HG03103 (cell line): ENCODE results near the gene NCAPG2.

ENCODE experiments used
- ATAC-seq: cut with Tn5 transposase; IDR thresholded peaks from one replicate; pipeline ENCODE4 v1.9.1; 2021; ENCODE audit warnings: low read depth; ENCODE audit not compliant: unreplicated experiment

The NCAPG2 gene

DNA sequence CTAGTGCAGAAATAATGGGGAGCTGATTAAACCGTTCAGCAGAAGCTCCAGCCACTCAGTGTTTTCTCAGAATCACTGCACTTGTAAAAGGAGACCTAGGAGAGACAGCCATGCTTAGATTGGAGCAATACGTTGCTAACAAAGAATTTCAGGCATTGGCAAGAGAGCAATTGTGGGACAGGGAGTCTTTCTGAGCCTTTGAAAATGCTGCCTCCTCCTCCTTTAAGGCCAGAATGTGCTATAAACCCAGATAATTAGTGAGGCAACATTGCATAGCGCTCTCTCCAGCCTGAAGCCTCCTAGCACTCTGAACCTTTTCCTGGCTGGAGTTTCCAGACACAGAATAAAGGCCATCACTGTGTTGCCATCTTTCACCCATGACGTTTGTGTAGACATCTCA lies 98.5 kb downstream of the NCAPG2 start:
- no peak for ATAC-seq

DNA sequence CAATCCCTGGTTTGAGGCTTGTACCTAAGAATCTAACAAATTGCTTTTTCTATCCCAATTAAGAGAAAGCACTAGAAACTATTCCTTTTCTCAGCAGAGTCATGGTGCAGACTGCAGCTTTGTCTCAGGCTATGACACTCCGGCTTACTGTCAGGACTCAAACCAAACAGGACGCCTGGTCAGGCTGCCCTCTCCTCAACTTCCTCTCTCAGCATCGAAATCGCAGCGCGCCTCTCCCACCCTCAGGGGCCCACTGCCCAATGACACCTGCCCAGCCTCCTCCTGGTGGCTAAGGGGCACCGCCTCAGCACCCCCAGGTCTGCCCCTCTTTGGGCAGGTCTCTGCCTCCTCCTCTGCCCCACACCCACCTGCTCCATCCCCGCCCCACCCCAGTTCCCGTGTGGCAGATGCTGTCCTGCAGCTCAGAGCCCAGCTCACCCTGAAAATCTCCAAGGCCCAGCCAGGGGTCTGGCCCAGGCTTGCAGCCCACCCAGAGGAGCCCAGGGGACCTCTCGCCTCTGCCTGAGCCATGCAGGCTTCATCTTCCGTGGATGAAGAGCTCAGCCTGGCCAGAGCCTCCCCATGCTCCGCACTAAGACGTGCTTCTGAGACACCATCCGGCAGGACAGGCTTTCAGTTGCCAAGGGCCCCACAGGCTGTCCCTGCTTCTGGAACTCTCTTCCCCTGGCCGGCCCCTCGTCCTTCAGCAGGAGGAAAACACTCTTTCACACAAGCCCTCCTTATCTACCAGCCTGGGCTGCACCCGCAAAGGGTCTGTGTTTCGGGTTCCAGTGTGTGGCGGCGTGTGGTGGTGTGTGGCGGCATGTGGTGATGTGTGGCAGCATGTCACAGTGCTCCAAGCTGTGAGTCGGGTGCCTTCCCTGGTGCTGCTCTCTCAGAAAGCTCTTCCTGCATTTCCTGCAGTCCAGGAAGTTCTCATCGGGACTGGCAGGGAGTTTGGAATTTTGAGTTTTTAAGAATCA lies 100.5 kb downstream of the NCAPG2 start:
- no peak for ATAC-seq

DNA sequence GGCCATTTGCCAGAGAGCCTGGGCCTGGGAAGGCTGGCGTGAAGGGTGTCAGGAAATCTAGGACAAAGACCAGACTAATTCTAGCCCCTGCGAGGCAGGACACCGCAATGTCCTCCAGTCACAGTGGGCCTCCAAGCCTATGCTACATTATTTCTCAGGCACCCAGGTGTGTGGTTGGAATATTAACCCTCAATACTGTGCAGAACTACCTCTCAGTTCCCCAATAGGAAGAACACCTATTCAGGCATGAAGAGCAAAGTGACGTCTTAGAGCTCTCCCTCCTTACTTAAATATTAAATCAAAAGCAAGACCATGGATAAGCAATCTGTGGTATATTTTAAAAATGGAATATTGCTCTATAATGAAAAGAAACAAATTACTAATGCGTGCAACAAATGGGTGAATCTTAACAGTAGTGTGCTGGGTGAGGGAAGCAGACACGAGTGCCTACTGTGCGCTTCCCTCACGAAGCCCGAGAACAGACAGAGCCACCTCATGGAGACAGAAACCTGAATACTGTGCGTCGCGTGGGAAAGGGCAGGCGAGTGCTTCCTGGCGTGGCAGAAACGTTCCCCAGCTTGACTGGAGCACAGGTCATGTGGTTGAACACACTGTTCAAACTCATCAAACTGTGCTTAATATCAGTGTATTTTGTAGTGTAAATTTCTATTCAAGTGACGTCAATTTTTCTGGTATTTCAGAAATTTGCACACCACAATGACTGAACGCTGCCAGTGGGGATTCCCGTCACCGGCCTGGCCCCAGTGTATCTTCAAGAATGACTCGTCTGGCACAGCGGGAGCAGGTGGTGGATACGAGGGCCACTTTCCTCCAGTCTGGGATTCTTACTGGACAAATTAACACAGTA lies 101.5 kb downstream of the NCAPG2 start:
- no peak for ATAC-seq

DNA sequence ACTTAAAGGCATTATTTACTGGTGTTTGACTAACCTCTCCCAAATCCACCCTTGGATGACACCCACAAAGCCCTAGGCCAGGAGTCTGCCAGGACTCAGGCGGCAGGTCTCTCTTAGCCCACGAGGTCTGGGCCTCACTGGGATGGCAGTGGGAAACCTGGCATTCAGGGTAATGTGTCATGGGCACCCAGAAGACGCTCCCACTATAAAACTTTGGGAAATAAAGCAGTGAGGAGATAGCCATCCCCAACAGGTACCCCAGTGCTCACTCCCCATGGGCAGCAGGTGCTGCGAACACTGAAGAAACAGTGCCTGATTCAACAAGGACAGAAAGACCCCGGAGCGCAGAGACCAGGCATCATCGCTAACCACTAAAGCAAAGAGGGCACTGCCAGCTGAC lies 102.6 kb downstream of the NCAPG2 start:
- ATAC-seq = no peak

DNA sequence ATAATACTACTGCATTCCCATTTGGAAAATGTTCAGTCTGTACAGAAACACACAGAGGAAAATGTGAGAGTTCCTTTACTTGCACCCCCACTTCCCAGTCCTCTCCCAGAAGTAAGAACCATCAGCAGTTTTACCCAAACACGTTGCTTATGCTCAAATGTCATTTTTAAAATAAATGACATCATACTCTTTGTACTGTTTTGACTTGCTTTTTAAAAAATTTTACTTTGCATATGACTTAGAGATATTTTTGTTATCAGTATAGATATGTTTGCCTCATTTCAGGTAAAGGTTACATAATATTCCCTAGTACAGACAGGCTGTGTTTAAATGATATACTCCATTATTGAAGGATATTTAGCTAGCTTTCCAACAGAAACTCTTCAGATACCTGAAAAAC lies 103.5 kb downstream of the NCAPG2 start:
- ATAC-seq = no peak

DNA sequence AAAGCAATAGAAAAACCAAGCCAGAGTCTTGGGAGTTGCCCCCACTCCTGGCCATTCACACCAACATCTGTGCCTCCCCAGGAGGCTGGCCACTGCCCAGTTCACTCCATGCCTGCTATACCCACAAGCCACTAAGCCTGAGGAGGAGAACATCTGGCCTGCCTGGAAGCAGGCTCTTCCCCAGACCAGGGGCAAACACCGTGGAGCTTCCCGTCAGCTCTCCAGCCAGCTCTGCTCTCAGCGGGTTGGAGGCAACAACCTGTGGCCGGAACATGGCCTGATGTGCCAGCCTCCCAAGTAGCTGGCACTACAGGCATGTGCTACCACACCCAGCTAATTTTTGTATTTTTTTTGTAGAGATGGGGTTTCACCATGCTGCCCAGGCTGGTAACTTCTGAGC lies 107.9 kb downstream of the NCAPG2 start:
- no peak for ATAC-seq

DNA sequence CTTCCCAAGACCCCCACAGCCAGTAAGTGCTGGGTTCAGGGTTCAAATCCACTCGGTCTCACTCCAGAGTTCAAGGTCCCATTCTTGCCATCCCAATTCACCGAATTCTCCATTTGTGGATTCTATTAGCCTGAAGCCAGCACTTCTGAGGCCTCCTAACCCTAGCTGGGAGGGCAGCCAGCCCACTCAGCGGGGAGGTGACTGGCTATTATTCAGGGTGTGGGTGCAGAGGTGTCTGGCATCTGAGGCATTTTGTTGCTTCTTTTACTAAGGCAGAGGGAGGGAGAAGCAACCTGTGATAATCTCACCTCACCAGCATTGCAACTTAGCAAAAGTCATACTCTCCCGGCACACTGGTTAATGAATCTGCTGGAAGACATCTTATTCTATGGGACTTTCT lies 108.3 kb downstream of the NCAPG2 start:
- no peak for ATAC-seq

DNA sequence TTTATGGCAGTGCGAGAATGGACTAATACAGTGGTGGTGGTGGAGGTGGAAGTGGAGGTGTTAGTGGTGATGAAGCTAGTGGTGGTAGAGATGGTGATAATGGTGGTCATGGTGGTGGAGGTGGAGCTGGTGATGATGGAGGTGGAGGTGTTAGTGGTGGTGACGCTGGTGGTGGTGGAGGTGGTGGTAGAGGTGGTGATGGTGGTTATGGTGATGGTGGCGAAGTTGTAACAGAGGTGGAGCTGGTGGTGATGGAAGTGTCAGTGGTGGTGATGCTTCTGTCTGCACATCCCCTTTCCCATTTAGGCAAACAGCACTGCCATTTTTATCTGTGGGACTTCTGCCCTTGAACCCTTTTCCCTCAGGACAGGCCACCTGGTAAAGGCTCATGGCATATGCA lies 109.5 kb downstream of the NCAPG2 start:
- no peak for ATAC-seq

DNA sequence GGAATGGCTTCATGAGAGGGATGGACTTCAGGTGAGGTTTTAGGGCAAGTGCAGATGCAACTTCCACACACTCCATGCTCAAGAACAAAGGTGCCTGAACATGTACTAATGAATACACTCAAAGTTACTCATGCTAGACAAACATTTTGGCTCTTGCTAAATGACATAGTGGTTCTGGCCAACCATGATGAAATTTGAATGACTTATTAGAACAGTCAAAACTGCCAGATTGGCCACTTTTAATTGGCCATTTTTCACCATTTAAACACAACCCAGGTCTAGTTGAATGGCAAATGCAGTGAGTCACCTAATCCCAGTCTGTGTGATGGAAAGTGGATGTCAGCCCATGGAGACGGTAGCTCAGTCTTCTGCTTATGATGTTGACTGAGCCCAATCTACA lies 112.1 kb downstream of the NCAPG2 start:
- ATAC-seq = no peak

DNA sequence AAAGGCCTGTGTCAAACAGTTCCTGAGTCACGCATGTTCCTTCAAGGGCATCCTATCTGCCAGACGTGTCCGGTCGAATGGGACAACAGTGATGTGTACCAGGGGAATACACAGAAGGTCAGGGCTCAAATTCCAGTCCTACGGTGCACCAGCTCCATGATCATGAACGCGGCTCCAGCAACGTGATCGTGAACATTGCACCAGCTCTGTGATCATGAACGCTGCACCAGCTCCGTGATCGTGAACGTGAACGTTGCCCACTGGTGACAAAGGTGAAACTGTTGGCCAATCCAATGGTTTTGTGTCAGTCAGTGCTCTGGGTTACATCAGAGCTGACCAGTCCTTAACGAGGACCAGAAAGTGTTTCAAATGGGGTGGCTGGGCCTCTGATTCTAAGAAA lies 112.7 kb downstream of the NCAPG2 start:
- no peak for ATAC-seq

DNA sequence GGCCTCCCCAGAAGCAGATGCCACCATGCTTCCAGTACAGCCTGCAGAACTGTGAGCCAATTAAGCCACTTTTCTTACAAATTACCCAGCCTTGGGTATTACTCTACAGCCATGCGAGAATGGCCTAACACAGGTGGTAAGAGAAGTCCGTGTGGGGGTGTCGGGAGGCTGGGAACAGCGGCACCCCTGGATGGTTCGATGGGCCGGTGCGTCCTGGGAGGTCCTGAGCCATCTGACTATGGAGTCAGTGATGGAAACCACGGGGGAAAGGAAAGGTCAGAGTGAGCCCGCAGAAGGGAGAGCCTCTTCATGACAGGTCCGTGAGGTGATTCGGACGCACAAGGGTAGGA lies 114.4 kb downstream of the NCAPG2 start:
- ATAC-seq = no peak

DNA sequence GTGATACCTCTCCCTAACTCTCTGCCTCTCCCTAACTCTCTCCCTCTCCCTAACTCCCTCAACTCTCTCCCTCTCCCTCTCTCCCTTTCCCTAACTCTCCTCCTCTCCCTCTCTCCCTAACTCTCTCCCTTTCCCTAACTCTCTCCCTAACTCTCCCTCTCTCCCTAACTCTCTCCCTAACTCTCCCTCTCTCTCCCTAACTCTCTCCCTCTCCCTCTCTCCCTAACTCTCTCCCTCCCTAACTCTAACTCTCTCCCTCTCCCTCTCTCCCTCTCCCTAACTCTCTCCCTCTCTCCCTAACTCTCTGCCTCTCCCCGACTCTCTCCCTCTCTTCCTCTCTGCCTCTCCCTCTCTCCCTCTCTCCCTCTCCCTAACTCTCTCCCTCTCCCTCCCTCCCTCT lies 115.0 kb downstream of the NCAPG2 start:
- no peak for ATAC-seq

DNA sequence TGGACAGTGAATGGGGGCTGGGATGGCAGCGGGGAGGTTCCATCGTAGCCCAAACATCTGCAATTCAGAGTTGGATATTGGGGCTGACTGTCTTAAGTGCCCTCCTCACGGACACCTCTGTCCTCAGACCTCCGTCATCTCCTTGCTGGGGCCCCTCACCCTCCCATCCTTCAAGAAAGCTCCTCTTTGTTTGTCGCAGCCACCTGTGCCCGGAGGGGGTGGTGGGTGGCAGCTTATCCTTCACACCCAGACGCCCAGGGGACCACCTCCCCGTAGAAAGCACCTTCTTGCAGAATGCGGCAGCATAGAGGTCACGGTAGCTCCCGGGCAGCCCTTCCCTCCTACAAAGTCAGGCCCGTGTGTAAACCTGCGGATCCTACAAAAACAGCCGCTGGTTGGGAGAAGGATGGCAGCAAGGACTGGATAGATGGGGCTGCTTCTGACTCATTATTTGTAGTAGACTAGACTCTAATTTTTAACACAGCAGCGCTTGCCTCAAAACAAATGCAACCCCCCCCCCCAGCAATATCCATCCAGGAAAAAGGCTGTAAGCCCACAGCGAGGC lies 115.6 kb downstream of the NCAPG2 start:
- ATAC-seq = no peak

DNA sequence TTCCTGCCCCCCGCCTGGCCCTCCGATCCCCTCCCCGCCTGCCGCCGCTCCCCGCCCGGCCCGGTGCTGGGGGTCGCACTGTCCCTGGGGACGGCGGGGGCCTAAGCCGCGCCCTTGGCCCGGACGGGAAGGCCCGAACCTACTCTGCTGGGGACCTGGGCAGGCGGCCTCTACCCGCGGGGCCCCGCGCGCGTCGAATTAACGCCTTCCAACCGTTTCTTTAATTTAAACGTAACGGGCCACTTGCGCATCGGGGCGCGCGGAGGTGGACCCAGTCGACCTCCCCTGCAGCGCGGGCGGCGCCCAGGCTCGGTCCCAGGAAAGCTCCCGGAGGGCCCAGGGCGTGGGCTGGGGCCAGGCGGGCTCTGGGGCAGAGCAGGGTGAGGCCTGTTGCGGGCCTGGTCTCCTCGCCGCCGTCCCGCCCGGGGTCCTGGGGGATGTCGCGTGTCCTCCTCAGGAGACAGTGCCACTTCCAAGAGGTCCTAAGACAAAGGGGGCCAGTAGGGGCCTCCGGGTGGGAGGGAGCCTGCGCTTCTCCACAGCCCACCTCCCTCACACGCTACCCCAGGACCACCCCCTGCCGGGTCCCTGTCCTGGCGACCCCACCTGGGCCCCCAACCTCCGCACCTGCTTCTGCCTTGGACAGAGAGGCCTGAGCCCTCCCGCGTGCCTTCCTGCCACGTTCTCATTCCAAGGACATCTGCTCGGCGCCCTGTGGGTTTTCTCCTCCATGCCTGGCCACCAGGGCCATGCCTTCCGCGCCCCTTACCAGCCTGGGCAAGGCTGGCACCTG lies 116.3 kb downstream of the NCAPG2 start:
- peak; percentile 12 for ATAC-seq

DNA sequence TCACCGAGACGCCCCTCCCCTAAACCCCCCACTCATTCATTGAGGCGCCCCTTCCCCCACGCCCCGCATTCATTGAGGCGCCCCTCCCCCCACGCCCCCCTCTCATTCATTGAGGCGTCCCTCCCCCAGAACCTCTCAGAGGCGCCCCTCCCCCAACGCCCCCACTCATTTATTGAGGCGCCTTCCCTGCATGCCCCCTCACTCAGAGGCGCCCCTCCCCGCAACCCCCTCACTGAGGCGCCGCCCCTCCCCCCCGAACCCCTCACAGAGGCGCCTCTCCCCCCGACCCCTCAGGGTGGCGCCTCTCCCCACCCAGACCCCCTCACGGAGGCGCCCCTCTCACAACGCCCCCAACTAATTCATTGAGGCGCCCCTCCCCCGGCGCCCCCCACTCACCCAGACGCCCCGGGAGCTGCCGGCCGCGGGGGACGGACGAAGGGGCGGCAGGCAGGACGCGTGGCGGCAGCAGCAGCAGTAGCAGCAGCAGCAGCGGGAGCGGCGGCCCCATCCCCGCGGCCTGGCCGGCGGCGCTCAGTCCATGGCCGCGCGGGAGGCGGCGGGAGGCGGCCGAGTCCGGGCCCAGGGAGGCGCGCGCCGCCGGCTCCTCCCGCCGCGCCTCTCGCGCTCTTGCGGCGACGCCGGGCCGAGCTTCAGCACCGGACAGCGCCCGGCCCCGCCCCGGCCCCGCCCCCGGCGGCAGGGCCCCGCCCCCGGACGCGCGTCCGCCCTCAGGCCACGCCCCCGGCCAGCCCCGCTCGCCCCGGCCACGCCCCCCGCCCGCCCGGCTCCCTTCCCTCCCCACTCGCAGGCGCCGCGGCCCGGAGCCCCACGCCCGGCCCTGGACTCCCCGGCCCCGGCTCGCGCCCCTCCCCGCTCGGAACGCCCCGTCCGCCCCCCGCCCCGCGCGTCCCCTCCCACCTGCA lies 117.2 kb downstream of the NCAPG2 start, which contains the start of gene PTPRN2:
TSS of gene PTPRN2 (minus strand) at position 662 of the 923 bp plus-strand sequence.
- ATAC-seq = peak; percentile 79

DNA sequence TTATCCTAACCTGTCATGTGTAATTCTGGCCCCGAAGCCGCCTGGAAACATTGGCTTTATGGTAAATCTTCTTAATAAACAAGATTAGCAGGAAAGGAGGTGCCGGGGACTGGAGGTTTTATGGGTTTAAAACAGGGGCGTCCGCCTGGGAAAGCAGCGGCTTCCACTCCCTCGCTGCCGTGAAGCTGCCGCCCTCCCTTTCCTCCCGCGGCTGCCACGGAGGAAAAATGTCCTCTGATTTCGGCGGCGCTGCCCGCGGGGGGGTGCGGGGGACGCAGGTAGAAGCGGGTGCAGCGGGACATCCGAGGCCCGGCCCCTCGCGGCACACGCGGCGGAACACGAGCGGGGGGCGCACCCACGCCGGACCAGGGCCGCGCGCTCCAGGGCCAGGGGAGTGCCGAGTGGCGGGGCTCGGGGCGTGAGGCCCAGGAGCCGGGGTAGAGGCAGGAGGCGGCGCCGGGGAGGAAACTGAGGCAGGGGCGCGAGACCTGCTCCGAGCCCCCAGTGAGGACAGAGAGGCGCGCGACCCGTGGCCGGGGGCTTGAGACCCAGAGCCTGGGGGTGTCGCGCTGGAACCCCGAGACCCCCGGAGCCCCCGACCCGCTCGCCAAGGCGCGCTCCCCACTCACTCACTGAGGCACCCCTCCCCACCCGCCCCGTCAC lies 118.0 kb downstream of the NCAPG2 start:
- ATAC-seq = no peak

DNA sequence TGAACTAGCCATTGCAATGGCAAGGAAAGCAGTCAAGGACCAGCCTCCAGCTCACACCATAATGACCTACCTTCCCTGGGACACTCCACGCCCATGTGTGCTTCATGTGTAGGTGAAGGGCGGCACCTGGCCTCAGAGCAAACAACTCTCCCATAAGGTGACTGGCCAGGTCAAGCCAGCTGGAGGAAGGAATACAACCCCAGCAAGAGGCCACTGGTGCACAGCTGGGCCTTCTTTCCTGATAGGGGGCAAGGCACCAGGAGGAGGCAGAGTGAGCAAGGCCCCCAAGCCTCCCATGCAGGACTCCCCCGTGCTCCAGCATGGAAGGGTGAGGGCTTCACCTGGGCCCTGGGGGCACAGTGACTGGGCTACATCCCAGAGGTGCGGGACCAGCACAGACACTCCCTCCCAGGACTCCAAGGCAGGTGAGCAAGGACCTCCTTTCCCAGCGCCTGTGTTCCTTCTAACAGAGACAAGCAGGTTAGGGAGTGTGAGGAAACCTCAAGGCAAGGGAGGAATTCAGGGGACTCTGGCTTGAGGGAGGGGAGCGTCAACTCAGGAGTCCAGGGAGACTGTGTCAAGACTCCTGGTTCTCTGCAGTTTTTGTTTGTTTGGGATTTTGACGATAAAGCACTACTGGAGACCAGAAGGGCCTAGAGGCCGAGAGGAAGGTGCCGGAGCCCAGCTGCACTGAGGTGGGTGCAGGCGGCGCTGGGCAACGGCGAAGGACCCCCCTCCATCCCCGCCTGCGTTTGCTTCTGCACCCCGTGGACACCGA lies 118.7 kb downstream of the NCAPG2 start:
- no peak for ATAC-seq

DNA sequence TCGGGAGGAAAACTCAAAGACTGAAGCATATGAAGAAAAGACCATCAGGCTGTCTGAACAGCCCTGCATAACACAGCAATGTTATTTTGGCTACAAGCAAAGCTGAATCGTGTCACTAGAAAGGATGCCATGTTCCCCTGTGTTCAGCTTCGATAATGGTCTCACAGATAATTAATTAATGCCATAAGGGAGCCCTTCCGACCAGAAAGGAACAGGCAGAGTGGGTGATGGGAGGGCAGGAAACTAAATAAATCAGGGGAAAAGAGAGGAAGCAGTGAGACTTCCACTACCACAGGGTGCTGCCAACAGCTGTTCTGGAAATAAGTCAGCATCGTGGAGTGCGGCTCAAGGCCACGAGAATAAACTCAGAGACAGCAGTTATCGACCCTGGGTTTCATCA lies 120.2 kb downstream of the NCAPG2 start:
- no peak for ATAC-seq
